NCI-H226 (cell line): Measurements from ENCODE around the gene FKBP10.
A peak's percentile ranks its signal among the peaks of the same experiment; 100 is the strongest.
"Not testable (repeated sequence)": the region's sequence is repeated elsewhere in the genome, so short reads cannot be mapped to it uniquely, and the experiment has no call there.

Experiments
- DNase-seq: peaks from one replicate; pipeline ENCODE4 v3.0.0-alpha.2; 2015

FKBP10 gene

DNA sequence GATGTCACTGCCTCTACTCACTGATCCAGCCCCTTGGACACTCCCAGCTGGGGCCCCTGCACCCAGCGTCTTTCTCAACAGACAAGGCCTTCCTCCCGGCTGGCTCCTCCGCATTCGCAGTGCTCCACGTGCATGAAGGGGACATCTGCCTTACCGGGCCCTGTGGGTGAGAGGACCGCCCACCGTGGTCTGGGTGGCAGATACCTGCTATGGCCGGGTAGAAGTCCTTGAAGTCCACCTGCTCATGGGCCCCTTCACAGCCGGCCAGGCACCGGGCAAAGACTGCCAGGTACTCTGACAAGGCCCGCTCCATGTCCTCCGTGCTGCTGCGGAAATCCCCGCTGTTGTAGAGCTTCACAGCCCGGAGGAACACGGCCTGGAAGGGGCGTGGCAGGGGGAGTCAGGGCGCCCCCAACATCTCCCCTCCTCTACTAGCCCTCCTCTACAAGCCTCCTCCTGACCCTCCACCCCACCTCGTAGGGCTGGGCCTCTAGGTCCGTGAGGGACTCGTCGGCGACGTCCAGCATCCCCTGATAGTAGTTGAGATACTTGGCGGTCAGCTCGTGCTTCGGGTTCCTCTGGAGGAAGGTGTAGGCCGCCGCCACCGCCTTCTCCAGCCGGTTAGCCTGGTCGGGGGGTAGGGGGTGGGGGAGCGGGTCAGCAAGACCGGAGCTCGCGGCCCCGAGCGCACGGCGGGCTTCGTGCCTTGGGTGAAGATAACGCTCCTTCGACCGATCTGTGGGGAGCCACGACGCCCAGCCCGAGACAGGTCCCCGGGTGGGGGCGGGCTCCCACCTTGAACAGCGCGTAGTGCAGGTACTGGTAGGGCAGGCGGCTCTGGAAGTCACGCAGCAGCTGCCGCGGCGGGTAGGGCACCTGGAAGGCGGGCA lies 1.9 kb upstream of the FKBP10 start:
- DNase-seq = no peak

DNA sequence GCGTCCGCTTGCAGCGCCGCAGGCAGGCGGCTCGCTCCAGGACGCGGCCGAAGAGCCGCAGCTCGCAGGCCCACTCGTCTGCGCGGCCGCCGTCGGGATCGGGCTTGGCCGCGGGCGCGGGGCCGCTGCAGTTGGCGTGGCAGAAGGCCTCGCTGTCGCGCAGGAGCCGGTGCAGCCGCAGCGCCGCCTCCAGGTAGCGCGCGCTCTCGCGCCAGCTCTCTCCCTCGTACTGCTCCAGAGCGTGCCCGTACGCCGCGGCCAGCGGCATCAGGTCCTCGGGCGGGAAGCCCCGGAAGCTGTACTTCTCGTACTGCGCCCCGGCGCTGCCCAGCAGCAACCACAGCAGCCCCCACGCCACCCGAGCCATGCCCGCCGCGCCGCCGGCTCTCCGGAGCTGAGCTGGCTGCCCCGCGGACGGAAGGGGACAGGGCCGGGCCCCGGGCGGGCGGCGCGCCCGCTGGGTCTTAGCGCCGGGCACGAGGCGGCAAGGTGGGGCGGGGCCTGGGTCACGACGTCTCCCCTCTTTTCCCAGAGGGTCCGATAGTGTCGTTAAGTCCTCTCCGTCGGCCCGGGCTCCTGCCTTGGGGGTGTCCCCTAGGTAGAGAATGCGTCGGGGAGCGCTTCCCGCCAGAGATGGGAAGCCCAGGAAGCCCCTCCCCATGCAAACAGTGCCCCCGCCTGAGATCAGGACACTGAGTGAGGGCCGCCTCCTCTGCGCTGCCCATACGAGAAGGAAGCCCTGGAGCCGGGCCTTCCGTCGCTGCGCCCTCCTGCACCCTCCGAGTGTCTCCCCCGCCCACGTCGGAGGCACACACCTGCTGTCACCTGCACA lies 1.0 kb upstream of the FKBP10 start, which contains the start of gene P3H4:
Gene P3H4, minus strand, starts transcription at position 401 of the 832 bp plus-strand sequence. Its CDS starts 34 bp downstream, at position 367.
- peak; percentile 80 for DNase-seq

DNA sequence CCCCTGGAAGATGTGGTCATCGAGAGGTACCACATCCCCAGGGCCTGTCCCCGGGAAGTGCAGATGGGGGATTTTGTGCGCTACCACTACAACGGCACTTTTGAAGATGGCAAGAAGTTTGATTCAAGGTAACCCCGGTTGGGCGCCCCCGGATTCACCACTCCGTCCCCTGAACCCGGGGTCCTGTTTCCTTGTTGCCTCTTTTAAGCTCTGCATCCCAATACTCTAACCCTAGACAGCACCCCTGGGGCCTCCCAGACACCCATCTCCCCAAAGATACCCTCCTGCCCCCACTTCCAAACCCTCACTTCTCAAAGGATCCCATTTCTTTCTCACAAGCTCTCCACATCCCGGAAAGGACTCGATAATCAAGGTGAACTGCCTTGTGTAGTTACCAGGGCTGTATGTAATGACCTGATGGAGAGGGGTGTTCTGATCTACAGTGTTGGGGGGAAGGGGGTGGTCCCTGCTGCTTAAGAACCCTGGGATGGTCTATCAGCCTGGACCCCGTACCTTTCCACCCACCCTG lies 412 bp downstream of the FKBP10 start:
- no peak for DNase-seq

DNA sequence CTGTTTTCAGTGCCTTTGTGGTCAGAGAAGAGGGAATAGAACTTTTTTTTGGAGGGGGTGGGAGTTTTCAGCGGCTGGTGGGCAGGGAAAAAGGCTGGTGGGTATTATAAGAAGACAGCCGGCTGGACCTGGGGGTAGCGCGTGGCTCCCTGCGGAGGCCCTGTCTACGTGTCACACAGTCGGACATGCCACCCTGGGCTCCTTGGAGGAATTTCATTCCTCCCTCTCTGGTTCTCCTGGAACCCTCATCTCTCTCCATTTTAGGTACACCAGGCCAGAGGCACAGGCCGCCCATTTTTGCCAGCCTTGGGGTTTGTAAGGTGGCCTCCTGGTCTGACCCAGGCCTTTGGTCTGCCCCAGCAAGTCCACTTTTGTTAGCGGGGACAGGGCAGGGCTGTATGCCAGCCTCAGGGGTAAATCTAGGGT lies 908 bp downstream of the FKBP10 start:
- DNase-seq = no peak

DNA sequence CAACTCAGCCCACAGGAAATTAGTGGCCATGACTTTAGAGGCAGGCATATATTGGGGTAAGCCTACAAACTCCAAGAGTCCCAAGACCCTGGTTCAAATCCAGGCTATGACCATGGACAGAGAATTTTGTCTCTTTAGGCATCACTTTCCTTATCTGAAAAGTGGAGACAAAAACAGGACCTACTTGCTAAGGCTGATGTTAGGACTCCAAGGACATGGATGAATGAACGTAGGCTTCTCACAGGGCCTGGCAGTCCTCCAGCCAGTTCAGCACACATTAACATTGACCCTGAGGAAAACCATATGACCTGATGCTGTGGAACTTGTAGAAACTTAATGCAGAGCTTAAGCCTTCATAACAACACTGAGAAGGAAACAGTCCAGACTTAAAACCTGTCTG lies 1.4 kb downstream of the FKBP10 start:
- no peak for DNase-seq

DNA sequence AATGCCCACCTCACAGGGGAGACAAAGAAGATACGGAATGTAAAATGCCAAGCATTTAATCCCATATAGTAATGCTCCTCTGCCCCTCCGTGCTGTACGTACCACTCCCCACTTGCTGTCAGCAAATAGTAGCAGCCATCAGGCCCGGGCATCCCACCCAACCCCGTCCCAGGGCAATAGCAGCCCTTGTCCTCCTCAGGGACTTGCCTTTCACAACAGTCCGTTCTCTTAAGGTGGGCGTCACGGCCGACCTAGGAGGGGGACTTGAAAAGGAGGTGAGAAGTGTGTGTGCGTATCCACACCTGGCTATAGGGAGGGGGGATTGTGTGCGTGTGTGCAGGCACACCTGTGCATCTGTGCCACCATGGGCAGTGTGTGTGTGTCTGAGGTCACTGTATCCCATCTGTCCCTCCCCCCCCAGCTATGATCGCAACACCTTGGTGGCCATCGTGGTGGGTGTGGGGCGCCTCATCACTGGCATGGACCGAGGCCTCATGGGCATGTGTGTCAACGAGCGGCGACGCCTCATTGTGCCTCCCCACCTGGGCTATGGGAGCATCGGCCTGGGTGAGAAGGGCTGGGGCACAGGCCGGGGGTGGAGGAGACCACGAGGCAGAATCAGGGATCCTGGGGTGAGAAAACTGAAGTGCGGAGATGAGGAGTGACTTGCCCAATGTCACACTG lies 4.0 kb downstream of the FKBP10 start:
- DNase-seq = no peak

DNA sequence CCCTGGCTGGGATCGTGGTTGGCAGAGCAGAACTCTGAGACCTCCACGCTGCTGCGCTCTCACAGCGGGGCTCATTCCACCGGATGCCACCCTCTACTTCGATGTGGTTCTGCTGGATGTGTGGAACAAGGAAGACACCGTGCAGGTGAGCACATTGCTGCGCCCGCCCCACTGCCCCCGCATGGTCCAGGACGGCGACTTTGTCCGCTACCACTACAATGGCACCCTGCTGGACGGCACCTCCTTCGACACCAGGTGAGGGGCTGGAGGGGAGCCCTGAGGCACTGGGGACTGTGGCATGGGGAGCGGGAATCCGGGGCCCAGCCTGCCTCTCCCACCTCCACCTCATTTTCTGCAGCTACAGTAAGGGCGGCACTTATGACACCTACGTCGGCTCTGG lies 5.2 kb downstream of the FKBP10 start:
- DNase-seq = no peak

DNA sequence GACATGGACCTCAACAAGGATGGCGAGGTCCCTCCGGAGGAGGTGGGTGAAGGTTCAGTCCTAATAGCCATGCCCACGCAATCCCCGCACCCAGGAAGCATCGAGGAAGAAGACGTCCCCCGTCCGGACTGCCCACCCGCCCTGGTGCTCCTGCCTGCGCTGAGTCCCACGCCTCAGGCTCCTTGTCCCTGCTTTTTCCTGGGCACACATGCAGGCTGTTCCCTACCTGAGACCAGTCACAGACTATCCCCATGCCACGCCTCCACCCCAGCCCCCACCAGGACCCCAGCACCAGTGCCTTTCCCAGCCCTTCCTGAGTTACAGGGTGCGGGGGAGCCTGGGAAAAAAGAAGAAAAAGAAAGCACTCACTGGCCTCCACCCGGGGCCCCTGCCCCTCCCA lies 9.0 kb downstream of the FKBP10 start:
- DNase-seq = no peak

DNA sequence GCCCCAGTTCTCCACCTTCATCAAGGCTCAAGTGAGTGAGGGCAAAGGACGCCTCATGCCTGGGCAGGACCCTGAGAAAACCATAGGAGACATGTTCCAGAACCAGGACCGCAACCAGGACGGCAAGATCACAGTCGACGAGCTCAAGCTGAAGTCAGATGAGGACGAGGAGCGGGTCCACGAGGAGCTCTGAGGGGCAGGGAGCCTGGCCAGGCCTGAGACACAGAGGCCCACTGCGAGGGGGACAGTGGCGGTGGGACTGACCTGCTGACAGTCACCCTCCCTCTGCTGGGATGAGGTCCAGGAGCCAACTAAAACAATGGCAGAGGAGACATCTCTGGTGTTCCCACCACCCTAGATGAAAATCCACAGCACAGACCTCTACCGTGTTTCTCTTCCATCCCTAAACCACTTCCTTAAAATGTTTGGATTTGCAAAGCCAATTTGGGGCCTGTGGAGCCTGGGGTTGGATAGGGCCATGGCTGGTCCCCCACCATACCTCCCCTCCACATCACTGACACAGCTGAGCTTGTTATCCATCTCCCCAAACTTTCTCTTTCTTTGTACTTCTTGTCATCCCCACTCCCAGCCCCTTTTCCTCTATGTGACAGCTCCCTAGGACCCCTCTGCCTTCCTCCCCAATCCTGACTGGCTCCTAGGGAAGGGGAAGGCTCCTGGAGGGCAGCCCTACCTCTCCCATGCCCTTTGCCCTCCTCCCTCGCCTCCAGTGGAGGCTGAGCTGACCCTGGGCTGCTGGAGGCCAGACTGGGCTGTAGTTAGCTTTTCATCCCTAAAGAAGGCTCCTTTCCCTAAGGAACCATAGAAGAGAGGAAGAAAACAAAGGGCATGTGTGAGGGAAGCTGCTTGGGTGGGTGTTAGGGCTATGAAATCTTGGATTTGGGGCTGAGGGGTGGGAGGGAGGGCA lies 9.7 kb downstream of the FKBP10 start:
- DNase-seq = no peak

DNA sequence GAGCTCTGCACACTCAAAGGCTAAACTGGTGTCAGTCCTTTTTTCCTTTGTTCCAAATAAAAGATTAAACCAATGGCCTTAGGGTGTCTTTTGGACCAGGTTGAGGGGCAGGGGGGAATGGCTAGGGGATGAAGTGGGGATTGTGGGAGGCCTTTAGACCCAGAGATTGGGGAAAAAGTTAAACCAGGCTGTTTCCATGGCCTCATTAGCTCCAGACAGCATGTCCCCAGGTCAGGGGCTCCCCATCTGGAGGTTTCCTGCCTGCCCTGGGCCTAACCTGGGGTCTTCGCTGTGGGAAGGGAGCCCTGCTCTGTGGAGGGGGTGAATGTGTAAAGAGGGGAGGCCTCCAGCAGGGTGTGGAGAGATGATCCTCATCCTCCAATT lies 10.3 kb downstream of the FKBP10 start:
- no peak for DNase-seq

DNA sequence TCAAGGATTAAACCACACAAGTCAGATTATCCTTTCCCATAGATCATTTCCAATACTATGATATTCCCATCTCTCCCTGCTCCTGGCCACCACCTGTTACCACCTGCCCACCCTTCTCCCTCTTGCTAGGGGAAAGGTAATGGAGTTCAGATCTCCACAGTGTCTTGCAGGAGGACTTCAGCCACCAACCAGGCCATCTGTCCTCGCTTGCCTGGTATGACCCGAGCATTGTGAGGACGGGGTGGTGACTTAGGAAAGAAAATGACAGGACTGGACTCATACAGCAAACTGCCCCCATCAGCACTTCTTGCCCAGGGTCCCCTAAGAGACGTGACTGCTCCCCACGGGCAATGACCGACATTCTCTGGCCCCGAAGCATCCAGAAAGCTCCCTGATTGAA lies 10.8 kb downstream of the FKBP10 start:
- no peak for DNase-seq

DNA sequence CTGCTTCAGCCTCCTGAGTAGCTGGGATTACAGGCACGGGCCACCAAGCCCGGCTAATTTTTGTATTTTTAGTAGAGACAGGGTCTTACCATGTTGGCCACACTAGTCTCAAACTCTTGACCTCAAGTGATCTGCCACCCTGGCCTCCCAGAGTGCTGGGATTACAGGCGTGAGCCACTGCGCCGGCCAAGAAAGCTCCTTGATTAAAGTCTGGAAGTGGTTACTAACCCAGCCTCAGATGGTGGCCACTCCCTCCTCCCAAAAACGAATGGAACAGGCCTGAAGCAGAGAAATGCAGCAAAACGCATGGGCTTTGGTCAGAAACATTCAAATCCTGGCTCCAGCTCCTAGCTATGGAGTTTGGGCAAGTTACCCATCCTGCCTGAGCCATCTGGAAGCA lies 11.3 kb downstream of the FKBP10 start:
- DNase-seq = no peak

DNA sequence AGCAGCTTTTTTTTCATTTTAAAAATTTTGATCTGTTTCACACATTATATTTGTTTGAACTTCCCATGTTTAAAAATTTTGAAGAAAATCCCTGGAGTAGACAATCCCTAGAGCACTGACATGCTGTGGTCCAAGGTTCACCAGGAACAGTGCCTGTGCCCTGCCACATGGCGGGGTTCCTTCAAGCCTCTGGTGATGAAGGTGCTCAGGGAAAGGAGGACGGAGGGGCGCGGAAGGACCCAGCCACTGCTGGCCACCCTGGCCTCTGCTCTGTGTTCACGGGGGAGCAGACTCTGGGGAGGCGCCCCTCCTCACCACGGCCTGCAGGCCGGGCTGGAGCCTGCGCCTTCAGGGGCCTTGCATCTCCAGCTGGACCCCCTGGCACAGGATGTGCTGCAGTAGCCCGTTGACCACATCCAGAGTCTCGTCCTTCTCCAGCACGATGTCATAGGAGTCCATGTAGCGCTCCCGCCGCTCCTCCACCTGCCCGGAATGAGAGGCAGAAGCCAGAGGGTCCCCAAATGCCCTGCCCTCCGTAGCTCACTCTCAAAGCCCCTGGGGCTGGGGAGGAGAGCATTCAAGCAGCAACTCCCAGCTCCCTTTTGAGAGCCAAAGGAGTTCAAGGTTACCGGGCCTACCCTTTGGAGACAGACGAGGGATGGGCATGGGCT lies 12.5 kb downstream of the FKBP10 start:
- DNase-seq = no peak

DNA sequence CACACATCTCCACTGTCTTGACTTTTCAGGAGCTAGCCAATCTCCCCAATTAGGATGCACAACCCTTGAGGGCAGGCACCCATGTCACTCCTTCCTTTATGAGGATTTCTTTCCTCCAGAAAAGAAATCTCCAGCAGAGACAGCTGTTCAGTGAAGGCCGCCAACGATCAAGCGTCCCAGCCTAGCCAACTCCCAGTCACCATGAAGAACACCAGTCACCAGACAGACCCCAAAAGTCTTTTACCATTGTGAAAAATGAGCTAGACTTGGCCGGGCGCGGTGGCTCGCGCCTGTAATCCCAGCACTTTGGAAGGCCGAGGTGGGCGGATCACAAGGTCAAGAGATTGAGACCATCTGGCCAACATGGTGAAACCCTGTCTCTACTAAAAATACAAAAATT lies 17.2 kb downstream of the FKBP10 start:
- not testable (repeated sequence) for DNase-seq

DNA sequence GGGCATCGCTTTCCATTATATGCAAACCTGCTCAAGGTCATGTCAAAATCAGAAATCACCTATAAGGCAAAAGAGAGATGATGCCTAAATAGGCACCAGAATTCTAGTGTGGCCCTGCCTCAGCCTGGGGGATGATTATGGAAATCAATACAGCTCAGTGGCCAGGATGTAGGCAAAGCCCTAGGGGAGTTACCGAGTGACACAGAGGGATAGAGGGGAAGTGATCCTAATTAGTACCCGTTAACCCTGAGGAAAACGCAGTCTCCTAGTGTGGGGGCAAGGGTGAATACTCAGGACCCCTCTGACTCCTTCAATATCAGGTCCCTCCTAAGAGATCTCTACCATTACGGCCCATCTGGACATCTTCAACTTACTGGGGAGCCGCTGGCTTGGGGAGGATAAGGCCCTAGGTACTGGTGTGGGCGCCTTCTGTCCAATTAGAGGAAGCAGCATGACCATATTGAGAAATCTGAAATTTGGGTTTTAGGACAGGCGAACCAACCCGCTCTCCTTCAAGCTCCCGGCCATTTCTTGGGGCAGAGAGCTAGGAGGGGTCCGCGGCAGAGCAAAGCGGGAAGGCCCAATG lies 22.5 kb downstream of the FKBP10 start:
- DNase-seq = no peak

DNA sequence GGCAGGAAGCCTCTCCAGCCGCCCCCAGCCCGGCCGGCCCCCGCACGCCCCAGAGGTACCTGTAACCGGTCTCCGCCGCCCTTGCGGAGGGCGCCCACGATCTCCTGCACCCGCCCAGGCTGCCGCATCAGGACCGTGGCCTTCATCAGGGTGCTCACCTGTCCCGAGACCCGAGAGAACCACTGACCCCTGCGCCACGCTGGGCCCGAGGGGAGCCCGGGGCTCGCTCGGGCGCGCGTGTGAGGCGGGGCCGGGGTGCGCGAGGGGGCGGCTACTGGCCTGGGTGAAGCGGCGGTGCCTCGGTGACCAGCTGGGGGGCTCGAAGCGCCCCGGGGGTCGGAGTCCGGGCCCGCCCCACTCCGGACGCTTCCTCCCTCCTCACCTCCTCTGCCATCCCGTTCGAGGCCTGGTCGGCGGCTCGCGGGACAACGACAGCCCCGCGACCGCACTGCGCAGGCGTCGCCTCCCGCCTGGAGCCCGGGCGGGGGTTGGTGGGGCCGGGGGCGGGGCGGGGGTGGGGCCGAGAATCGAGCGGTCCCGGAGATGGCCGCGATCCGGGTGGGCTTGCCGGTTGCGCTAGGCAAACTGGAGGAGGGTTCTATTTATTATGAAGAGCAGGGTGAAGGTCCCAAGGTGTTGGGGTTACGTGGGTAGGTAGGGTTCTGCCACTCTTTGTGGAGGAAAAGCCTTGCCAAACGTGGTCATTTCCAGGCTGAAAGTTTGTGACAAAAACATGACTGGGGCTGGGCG lies 23.2 kb downstream of the FKBP10 start, which contains the start of gene NT5C3B:
Gene NT5C3B, minus strand, starts transcription at position 433 of the 750 bp plus-strand sequence. Its CDS starts 39 bp downstream, at position 394.
- DNase-seq = no peak

DNA sequence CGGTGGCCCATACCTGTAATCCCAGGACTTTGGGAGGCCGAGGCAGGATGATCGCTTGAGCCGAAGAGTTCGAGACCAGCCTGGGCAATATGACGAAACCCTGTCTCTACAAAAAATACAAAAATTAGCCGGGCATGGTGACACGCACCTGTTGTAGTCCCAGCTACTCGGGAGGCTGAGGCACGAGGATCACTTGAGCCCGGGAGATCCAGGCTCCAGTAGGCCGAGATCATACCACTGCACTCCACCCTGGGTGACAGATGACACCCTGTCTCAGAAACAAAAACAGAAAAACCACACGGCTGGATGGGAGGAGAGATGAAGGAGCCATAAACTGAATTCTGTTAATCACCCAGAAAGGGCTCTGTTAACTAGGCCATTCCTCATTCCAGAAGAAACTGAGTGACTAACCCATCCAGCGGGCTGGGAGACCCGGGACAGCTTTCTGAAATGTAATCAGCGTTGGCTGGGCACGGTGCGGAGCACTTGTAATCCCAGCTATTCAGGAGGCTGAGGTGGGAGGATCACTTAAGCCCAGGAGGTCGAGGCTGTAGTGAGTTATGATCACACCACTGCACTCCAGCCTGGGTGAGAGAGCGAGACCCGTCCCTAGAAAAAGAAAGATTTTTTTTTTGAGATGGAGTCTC lies 23.9 kb downstream of the FKBP10 start:
- no peak for DNase-seq

DNA sequence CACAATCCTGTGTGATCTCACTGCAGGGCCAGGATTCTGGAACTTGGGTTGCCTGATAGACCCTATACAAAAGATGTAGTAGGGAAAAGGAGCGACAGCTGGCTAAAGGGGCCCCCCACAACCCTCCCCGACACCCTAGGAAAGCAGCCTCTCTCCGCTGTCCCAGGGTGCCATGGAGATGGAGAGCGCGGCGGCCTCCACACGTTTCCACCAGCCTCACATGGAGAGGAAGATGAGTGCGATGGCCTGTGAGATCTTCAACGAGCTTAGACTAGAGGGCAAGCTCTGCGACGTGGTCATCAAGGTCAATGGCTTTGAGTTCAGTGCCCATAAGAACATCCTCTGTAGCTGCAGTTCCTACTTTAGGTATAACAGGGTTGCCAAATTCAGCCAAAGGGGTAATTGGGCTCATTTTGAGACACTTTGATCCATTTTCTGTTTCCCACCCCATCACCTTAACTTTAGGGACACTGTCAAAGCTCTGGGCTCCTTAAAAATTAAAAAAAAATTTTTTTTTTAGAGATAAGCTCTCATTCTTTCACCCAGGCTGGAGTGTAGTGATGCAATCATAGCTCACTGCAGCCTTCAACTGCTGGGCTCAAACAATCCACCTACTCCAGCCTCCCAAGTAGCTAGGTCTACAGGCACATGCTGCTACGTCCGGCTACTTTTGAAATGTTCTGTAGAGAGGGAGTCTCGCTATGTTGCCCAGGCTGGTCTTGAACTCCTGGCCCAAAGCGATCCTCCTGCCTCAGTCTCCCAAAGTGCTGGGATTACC lies 25.1 kb downstream of the FKBP10 start, which contains the start of gene KLHL10:
Gene KLHL10, plus strand, starts transcription at position 65 of the 778 bp plus-strand sequence. Its CDS starts 108 bp downstream, at position 173.
- DNase-seq = no peak
